Loucy (cell line): ENCODE data around the gene PTPA.

ENCODE experiments used
- H2AFZ ChIP-seq: fragments of 200-600 bp; sonication (generic); 2 replicates; pipeline ENCODE4 v1.6.0; 2016; ENCODE audit warnings: antibody characterized with exemption, mild to moderate bottlenecking, low read length, moderate library complexity
- H3F3A ChIP-seq: fragments of 200-600 bp; 2 replicates; pipeline ENCODE4 v1.6.0; 2016; ENCODE audit warnings: antibody characterized with exemption, low read depth, mild to moderate bottlenecking
- H3K27me3 ChIP-seq: fragments of 200-600 bp; sonication (generic); 2 replicates; pipeline ENCODE4 v1.6.1; 2014; ENCODE audit warnings: low read length, mild to moderate bottlenecking; ENCODE audit not compliant: insufficient read depth, poor library complexity, severe bottlenecking
- H3K36me3 ChIP-seq: fragments of 200-600 bp; sonication (generic); 2 replicates; pipeline ENCODE4 v1.6.1; 2016; ENCODE audit warnings: low read length; ENCODE audit not compliant: insufficient read depth
- H3K4me1 ChIP-seq: fragments of 200-600 bp; sonication (generic); 2 replicates; pipeline ENCODE4 v1.5.1; 2014; ENCODE audit warnings: low read length, mild to moderate bottlenecking; ENCODE audit not compliant: insufficient read depth, poor library complexity, severe bottlenecking
- H3K4me2 ChIP-seq: fragments of 200-600 bp; sonication (generic); 2 replicates; pipeline ENCODE4 v1.6.0; 2014; ENCODE audit warnings: antibody characterized with exemption, low read length, low read depth, mild to moderate bottlenecking; ENCODE audit not compliant: poor library complexity, severe bottlenecking
- H3K4me3 ChIP-seq: fragments of 200-600 bp; sonication (generic); 2 replicates; pipeline ENCODE4 v1.5.1; 2014; ENCODE audit warnings: low read length, mild to moderate bottlenecking, mixed read lengths; ENCODE audit not compliant: poor library complexity, severe bottlenecking
- H3K79me2 ChIP-seq: fragments of 200-600 bp; sonication (generic); 2 replicates; pipeline ENCODE4 v1.6.1; 2014; ENCODE audit warnings: low read length; ENCODE audit not compliant: insufficient read depth
- H3K9ac ChIP-seq: fragments of 200-600 bp; sonication (generic); 2 replicates; pipeline ENCODE4 v1.6.0; 2014; ENCODE audit warnings: mild to moderate bottlenecking, low read depth, low read length, moderate library complexity; ENCODE audit not compliant: poor library complexity, severe bottlenecking
- H3K9me2 ChIP-seq: fragments of 200-600 bp; sonication (generic); replicated peaks from 2 replicates; pipeline ENCODE4 v1.6.1; 2016; ENCODE audit warnings: low read depth, low read length, mixed read lengths
- H3K9me3 ChIP-seq: fragments of 200-600 bp; sonication (generic); 2 replicates; pipeline ENCODE4 v1.6.1; 2014; ENCODE audit warnings: mild to moderate bottlenecking, antibody characterized with exemption, low read length, low read depth; ENCODE audit not compliant: insufficient read depth
- H4K20me1 ChIP-seq: fragments of 200-600 bp; sonication (generic); 2 replicates; pipeline ENCODE4 v1.6.0; 2014; ENCODE audit warnings: antibody characterized with exemption, low read length, mild to moderate bottlenecking; ENCODE audit not compliant: insufficient read depth, poor library complexity, severe bottlenecking
- EZH2phosphoT487 ChIP-seq: fragments of 200-600 bp; IDR thresholded peaks from 2 replicates; pipeline ENCODE4 v1.6.1; 2018; ENCODE audit warnings: antibody characterized with exemption, mild to moderate bottlenecking, moderate library complexity, borderline replicate concordance
- TF ChIP-seq, protein P1 (sequence below): fragments of 200-600 bp; sonication (generic); conservative IDR thresholded peaks from 2 replicates; pipeline ENCODE4 v1.5.1; 2014; ENCODE audit warnings: mild to moderate bottlenecking, antibody characterized with exemption, low read length

PTPA gene

DNA sequence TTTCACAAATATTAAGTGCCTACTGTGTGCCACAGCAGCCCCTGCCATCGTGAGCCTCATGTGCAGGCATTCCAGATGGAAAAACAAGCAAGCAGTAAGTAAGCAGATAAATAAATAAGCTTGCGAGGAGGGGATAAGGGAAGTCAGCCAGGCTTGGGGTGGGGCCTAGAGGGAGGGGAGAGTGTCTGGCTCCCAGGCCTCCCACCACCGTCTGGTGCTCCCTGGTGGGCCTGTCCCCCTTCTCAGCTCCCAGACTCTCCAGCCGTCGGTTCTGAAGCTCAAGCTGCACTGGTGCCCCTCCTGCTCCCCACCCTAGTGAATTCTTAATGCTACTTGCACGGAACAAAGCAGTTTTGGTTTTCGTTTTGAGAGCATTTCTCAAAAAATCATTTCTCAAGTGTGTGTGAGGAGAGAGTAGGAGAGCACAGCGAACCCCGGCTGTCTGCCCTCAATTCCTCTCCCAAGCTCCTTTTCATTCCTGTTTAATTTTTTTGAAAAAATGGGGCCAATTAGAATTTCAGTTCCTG, 73.4 kb downstream of the PTPA start:
- no peaks in the 10 kb centered on the region for H3K4me1 ChIP-seq
- no peak for TF ChIP-seq EZH2phosphoT487
- TF ChIP-seq, protein P1, sequence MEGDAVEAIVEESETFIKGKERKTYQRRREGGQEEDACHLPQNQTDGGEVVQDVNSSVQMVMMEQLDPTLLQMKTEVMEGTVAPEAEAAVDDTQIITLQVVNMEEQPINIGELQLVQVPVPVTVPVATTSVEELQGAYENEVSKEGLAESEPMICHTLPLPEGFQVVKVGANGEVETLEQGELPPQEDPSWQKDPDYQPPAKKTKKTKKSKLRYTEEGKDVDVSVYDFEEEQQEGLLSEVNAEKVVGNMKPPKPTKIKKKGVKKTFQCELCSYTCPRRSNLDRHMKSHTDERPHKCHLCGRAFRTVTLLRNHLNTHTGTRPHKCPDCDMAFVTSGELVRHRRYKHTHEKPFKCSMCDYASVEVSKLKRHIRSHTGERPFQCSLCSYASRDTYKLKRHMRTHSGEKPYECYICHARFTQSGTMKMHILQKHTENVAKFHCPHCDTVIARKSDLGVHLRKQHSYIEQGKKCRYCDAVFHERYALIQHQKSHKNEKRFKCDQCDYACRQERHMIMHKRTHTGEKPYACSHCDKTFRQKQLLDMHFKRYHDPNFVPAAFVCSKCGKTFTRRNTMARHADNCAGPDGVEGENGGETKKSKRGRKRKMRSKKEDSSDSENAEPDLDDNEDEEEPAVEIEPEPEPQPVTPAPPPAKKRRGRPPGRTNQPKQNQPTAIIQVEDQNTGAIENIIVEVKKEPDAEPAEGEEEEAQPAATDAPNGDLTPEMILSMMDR, result no peak
- no peaks in the 10 kb centered on the region for H3K79me2 ChIP-seq
- H3K4me3 ChIP-seq, result no peak overlapping the region
- no peak overlapping the region for H3K9ac ChIP-seq
- no peaks in the 10 kb centered on the region for H3F3A ChIP-seq
- H4K20me1 ChIP-seq, result no peaks in the 10 kb centered on the region
- H3K4me2 ChIP-seq, result no peak overlapping the region
- no peaks in the 10 kb centered on the region for H3K27me3 ChIP-seq
- H3K36me3 ChIP-seq, result no peaks in the 10 kb centered on the region
- H2AFZ ChIP-seq, result no peak overlapping the region
- no peaks in the 10 kb centered on the region for H3K9me2 ChIP-seq
- no peaks in the 10 kb centered on the region for H3K9me3 ChIP-seq

DNA sequence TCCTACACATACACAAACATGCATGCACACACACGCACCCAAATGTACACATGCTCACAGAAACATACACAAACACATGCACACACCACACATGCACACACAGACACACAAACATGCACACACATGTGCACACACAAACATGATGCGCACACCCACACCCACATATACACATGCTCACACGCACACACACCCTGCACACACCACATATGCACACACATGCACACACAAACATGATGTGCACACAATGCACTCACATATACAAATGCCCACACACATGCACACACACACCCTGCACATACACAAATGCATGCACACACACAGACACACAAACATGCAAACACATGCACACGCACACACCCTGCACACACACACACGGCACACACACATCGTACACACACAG, 74.2 kb downstream of the PTPA start:
- Histone ChIP-seq H2AFZ (no peak overlapping the region), H3K79me2 (no peaks in the 10 kb centered on the region), H4K20me1 (no peaks in the 10 kb centered on the region), H3K4me3 (no peak overlapping the region), H3K4me1 (no peaks in the 10 kb centered on the region), H3K9me3 (no peaks in the 10 kb centered on the region), H3K27me3 (no peaks in the 10 kb centered on the region), H3K9me2 (no peaks in the 10 kb centered on the region), H3F3A (no peaks in the 10 kb centered on the region), H3K9ac (no peak overlapping the region), H3K4me2 (no peak overlapping the region), H3K36me3 (no peaks in the 10 kb centered on the region)
- no peak for TF ChIP-seq EZH2phosphoT487
- TF ChIP-seq, protein P1, result no peak

DNA sequence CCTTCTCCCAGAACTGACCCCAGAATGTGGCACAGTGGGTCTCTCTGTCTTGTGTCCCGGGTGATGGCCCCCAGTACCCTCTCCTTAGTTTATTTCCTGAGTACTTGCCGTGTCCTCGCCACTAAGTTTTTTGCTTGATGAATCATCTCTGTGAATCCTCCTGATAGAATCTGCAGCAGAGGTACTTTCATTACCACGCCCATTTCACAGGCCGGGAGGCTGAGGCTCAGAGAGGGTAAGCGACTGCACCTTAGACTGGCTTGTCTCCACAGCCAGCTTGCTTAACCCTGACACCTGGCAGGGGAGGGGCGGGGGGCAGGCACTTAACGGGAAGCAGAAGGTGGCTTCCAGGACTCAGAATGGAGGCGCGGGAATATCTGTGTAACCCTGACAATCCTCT, 74.8 kb downstream of the PTPA start:
- Histone ChIP-seq H2AFZ (no peak overlapping the region), H3K79me2 (no peaks in the 10 kb centered on the region), H3F3A (no peaks in the 10 kb centered on the region), H3K36me3 (no peaks in the 10 kb centered on the region), H4K20me1 (no peaks in the 10 kb centered on the region), H3K27me3 (no peaks in the 10 kb centered on the region), H3K4me1 (no peaks in the 10 kb centered on the region), H3K4me2 (no peak overlapping the region), H3K9me2 (no peaks in the 10 kb centered on the region), H3K9me3 (no peaks in the 10 kb centered on the region), H3K4me3 (no peak overlapping the region), H3K9ac (no peak overlapping the region)
- TF ChIP-seq, protein P1, result no peak
- no peak for TF ChIP-seq EZH2phosphoT487
